Left lung (tissue), 10 donors: ENCODE measurements around the gene PAQR6. TPM values are rescaled to one million over a fixed set of nuclear protein-coding genes. Genes with fewer than 3 reads are reported as not detected.

ENCODE experiments used
- ATAC-seq: fragments of 200-7000 bp; cut with Tn5 transposase; one replicate; pipeline ENCODE4 v1.9.1; 2020; ENCODE audit warnings: moderate library complexity
- DNase-seq, 4 donors: peaks; one replicate each; pipeline ENCODE4 v3.0.0-alpha.2; 2013 to 2020
- H3K27ac ChIP-seq, 2 donors: fragments of 200-600 bp; sonication (generic) in 1 of 2; one replicate each; pipeline versions ENCODE4 v1.5.0 to v1.8.0; 2020 to 2021
- H3K27me3 ChIP-seq, 2 donors: fragments of 200-600 bp; sonication (generic) in 1 of 2; one replicate each; pipeline versions ENCODE4 v1.5.0 to v1.8.0; 2020 to 2021
- H3K36me3 ChIP-seq, 2 donors: fragments of 200-600 bp; sonication (generic) in 1 of 2; one replicate each; pipeline versions ENCODE4 v1.5.0 to v1.8.0; 2020 to 2021
- H3K4me1 ChIP-seq, 2 donors: fragments of 200-600 bp; one replicate each; pipeline ENCODE4 v1.8.0; 2021
- H3K4me3 ChIP-seq, 2 donors: fragments of 200-600 bp; sonication (generic) in 1 of 2; one replicate each; pipeline versions ENCODE4 v1.5.0 to v1.8.0; 2020 to 2021; ENCODE audit warnings: mild to moderate bottlenecking in 1 of 2
- H3K9me3 ChIP-seq, 2 donors: fragments of 200-600 bp; sonication (generic) in 1 of 2; one replicate each; pipeline versions ENCODE4 v1.5.0 to v1.8.0; 2020 to 2021
- intact Hi-C, 2 donors: fragments of 100-400 bp; cut with DNase I; formaldehyde crosslinking; loops; one replicate each; pipeline versions ENCODE4 v1.11.2 to v1.14.2; 2022
- polyA plus RNA-seq, 6 donors: library from polyadenylated mRNA; unstranded; fragments of 120-200 nt; gene quantifications; one replicate each; pipeline ENCODE4 v1.2.1, GENCODE V29; 2013; ENCODE audit not compliant: insufficient read length in 6 of 6
- total RNA-seq, 2 donors: library from RNA; stranded (reverse); fragmentation: NEBNext Ultra II Directional; extraction: Animal tissue kit (Norgen Biotek cat#: 25700); gene quantifications; one replicate each; pipeline ENCODE4 v1.2.1, GENCODE V29; 2021
- TF ChIP-seq, protein P1 (sequence below), 2 donors: fragments of 200-600 bp; sonication (generic) in 1 of 2; IDR thresholded peaks; one replicate each; pipeline versions ENCODE4 v1.5.0 to v1.8.0; 2021; ENCODE audit warnings: antibody characterized with exemption in 2 of 2
- donor health status: DM: no; HTN: yes; CAD: no.
- donor health status: DM: no; HTN: no; CAD: no.

PAQR6 gene
- total and polyA plus RNA-seq, 8 donors: 1.4 to 4.0 (median 3.0) TPM

DNA sequence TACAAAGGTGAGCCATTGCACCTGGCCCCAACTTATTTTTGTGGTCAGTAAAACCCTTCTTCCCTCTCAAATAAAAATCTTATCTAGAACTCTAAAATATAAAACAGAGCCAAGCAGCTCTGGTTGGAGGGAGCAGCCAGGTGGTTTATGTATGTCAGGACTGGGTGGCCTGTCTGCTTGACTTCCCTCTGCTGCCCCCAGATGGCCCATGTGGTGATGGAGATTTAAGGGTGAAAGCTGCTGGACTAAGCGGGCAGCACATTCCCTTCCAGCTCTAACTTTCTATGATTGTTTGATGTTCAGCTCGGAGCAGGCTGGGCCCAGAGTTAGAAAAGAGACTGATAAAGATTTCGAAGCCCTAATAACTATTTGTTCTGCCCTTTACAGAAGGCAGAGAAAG lies 11.9 kb upstream of the PAQR6 start:
- TF ChIP-seq, protein P1, sequence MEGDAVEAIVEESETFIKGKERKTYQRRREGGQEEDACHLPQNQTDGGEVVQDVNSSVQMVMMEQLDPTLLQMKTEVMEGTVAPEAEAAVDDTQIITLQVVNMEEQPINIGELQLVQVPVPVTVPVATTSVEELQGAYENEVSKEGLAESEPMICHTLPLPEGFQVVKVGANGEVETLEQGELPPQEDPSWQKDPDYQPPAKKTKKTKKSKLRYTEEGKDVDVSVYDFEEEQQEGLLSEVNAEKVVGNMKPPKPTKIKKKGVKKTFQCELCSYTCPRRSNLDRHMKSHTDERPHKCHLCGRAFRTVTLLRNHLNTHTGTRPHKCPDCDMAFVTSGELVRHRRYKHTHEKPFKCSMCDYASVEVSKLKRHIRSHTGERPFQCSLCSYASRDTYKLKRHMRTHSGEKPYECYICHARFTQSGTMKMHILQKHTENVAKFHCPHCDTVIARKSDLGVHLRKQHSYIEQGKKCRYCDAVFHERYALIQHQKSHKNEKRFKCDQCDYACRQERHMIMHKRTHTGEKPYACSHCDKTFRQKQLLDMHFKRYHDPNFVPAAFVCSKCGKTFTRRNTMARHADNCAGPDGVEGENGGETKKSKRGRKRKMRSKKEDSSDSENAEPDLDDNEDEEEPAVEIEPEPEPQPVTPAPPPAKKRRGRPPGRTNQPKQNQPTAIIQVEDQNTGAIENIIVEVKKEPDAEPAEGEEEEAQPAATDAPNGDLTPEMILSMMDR (IDR thresholded peaks at IDR 0.05): no peak
- H3K36me3 ChIP-seq: peaks cover 4 to 99% of the 10 kb centered on the region in 2 donors
- ATAC-seq: no peak

DNA sequence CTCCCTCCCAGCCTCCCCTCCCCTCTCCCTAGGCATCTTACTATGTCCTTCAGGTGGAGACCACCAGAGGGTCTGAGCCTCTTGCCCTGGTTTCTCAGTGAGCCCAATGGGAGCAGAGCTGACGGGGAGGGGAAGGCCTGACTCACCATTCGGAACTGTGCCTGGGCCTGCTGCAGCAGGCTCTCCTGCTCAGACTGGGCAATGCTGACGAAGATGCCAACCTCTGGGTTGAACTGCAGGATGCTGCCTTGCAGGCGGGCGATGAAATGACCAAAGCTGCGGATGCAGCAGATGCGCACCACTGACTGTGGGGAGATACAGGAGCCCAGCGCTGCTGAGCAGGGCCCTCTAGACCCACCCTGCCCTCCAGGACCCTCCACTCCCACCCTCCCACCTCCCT lies 11.0 kb upstream of the PAQR6 start:
- ATAC-seq: no peak
- peaks cover 4 to 100% of the 10 kb centered on the region in 2 donors for H3K36me3 ChIP-seq
- no peaks in the 10 kb centered on the region for H3K4me1 ChIP-seq
- H3K27me3 ChIP-seq: no peaks in the 10 kb centered on the region
- H3K27ac ChIP-seq: no peak overlapping the region
- TF ChIP-seq, protein P1 (IDR thresholded peaks at IDR 0.05): no peak
- H3K9me3 ChIP-seq: no peaks in the 10 kb centered on the region
- no peak overlapping the region for H3K4me3 ChIP-seq
- DNase-seq: no peak
- intact Hi-C loops: no loop called here

More for the DNA sequence above, 11.9 kb upstream of the PAQR6 start:
- Histone ChIP-seq H3K4me1 (no peaks in the 10 kb centered on the region), H3K9me3 (no peaks in the 10 kb centered on the region), H3K4me3 (no peak overlapping the region), H3K27ac (no peak overlapping the region), H3K27me3 (no peaks in the 10 kb centered on the region)
- DNase-seq: no peak
- intact Hi-C loops: no loop called here

DNA sequence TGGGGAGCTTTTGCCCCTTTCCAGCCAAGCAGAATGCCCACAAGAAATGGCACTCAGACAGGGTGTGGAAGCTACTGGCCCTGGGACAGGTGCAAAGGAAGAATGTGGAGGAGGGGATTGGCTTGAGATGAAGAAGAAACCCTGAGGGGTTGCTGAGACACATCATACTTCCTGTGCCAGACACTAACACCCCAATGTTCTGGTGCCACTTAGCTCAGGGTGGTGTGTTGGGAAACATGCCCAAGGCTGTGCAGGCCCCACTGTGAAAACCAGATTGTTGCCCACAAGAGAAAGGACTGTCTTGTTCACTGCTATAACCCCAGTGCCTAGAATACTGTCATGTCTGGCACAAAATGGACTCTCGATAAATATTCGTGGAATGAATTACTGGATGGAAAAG lies 9.9 kb upstream of the PAQR6 start:
- DNase-seq (no peak), ATAC-seq (no peak)
- TF ChIP-seq, protein P1 (IDR thresholded peaks at IDR 0.05): no peak
- H3K27ac ChIP-seq: no peak overlapping the region
- no peaks in the 10 kb centered on the region for H3K4me1 ChIP-seq
- no peaks in the 10 kb centered on the region for H3K27me3 ChIP-seq
- H3K9me3 ChIP-seq: no peaks in the 10 kb centered on the region
- no peak overlapping the region for H3K4me3 ChIP-seq
- intact Hi-C loops: no loop called here
- H3K36me3 ChIP-seq: peaks cover 4 to 100% of the 10 kb centered on the region in 2 donors

DNA sequence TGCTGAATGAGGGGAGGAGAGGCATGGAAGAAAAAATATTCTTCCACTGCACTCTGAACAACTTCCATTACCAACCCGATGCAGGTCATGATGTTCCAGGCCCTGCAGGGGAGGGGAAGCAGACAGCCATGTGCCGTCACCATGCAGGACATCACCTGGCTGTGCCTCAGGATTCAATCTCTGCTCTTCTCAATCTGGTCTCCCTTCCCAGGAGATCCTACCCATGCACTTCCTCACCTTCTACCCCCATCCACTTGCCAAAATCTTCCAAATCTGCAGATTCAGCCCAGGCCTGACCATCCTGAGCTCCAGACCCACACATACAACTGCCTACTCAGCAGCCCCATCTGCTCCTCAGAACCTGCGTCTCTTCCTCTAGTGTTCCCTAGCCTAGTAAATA lies 5.8 kb upstream of the PAQR6 start:
- no peaks in the 10 kb centered on the region for H3K27me3 ChIP-seq
- no peak overlapping the region for H3K27ac ChIP-seq
- intact Hi-C loops: no loop called here
- H3K4me3 ChIP-seq: no peak overlapping the region
- H3K9me3 ChIP-seq: no peaks in the 10 kb centered on the region
- ATAC-seq (no peak), DNase-seq (no peak)
- peaks cover 4 to 100% of the 10 kb centered on the region in 2 donors for H3K36me3 ChIP-seq
- TF ChIP-seq, protein P1 (IDR thresholded peaks at IDR 0.05): no peak
- no peaks in the 10 kb centered on the region for H3K4me1 ChIP-seq

DNA sequence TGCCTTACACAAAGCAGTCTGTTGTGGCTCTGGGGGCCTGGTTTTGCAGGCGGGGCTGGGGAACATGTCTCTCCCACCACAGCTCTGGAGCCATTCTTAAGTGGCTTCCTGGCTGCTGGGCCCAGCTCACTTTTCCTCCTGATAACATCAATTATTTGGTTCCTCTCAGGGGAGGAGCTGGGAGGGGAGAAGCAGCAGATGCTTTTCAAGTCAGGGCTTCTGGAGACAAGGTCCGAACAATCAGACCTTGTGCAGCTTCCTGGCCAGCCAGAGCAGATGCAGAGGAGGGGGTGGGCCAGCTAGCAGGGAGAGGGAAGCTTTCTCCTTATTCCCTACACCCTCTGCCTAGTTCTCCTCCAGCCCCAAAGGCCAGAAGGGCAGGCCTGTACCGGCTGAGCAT lies 3.7 kb upstream of the PAQR6 start:
- H3K9me3 ChIP-seq: no peaks in the 10 kb centered on the region
- no peak overlapping the region for H3K4me3 ChIP-seq
- H3K27me3 ChIP-seq: peaks cover 0 to 4% of the 10 kb centered on the region in 2 donors
- H3K36me3 ChIP-seq: peaks cover 4 to 79% of the 10 kb centered on the region in 2 donors
- H3K27ac ChIP-seq: no peak overlapping the region
- TF ChIP-seq, protein P1 (IDR thresholded peaks at IDR 0.05): no peak
- peaks cover 0 to 14% of the 10 kb centered on the region in 2 donors for H3K4me1 ChIP-seq
- intact Hi-C loops: no loop called here
- DNase-seq: no peak
- no peak for ATAC-seq
